NCI-H1048 (cell line): Measurements from ENCODE around the gene GLIS2.

ENCODE experiments used
- DNase-seq: peaks from one replicate; lab custom pipeline; 2025; lab: John Stamatoyannopoulos, UW

The GLIS2 gene

GRCh38 chr16:4315186-4316107 is at the start of gene GLIS2:
GLIS2 (plus strand) TSS chr16:4316067; CDS start chr16:4332281, 16,214 bp downstream.
- no peak for DNase-seq

GRCh38 chr16:4266372-4266771 is 49.5 kb upstream of the GLIS2 start:
- no peak for DNase-seq

- no peak for DNase-seq
Measured at GRCh38 chr16:4270091-4270490, 45.8 kb upstream of the GLIS2 start.

GRCh38 chr16:4270595-4270994 is 45.3 kb upstream of the GLIS2 start:
- no peak for DNase-seq

GRCh38 chr16:4271176-4272113 is 44.4 kb upstream of the GLIS2 start:
- DNase-seq = peak; percentile 38

GRCh38 chr16:4272114-4272956 is 43.5 kb upstream of the GLIS2 start:
- no peak for DNase-seq

GRCh38 chr16:4273858-4274311 is 42.0 kb upstream of the GLIS2 start:
- peak; percentile 32 for DNase-seq

- DNase-seq = no peak
Measured at GRCh38 chr16:4275861-4276260, 40.0 kb upstream of the GLIS2 start.

GRCh38 chr16:4277987-4278513 is 37.8 kb upstream of the GLIS2 start:
- DNase-seq = no peak

GRCh38 chr16:4280625-4281024 is 35.2 kb upstream of the GLIS2 start:
- no peak for DNase-seq

- no peak for DNase-seq
Measured at GRCh38 chr16:4283441-4283840, 32.4 kb upstream of the GLIS2 start.

GRCh38 chr16:4283939-4284338 is 31.9 kb upstream of the GLIS2 start:
- no peak for DNase-seq

GRCh38 chr16:4285167-4285566 is 30.7 kb upstream of the GLIS2 start:
- DNase-seq = no peak

GRCh38 chr16:4288148-4288921 is 27.5 kb upstream of the GLIS2 start:
- DNase-seq = peak; percentile 1

GRCh38 chr16:4290236-4290830 is 25.5 kb upstream of the GLIS2 start:
- no peak for DNase-seq

- DNase-seq = no peak
Measured at GRCh38 chr16:4291699-4292098, 24.2 kb upstream of the GLIS2 start.

GRCh38 chr16:4293181-4293716 is 22.6 kb upstream of the GLIS2 start:
- DNase-seq = no peak

- DNase-seq = no peak
Measured at GRCh38 chr16:4293822-4294457, 21.9 kb upstream of the GLIS2 start.

GRCh38 chr16:4295581-4295980 is 20.3 kb upstream of the GLIS2 start:
- no peak for DNase-seq
